H9 (cell line): ENCODE results near the gene PFN3. TPM values are rescaled to one million over a fixed set of nuclear protein-coding genes. Genes with fewer than 3 reads are reported as not detected.
A peak's percentile ranks its signal among the peaks of the same experiment; 100 is the strongest.

ENCODE experiments used
- DNase-seq: peaks from one replicate; pipeline ENCODE4 v3.0.0-alpha.2; 2017
- H2AFZ ChIP-seq: one replicate; pipeline ENCODE4 v1.6.1; 2013; ENCODE audit warnings: mild to moderate bottlenecking, low read length, control low read depth, moderate library complexity
- H2AK5ac ChIP-seq: 2 replicates; pipeline ENCODE4 v1.6.1; 2013; ENCODE audit warnings: low read length, control low read depth, mixed read lengths; ENCODE audit not compliant: insufficient read length
- H2BK120ac ChIP-seq: one replicate; pipeline ENCODE4 v1.6.1; 2013; ENCODE audit warnings: low read depth, mild to moderate bottlenecking, low read length, control low read depth, inconsistent platforms; ENCODE audit not compliant: poor library complexity, severe bottlenecking
- H2BK12ac ChIP-seq: 2 replicates; pipeline ENCODE4 v1.6.1; 2013; ENCODE audit warnings: low read length, control low read depth, mixed read lengths, low read depth; ENCODE audit not compliant: insufficient read length
- H2BK15ac ChIP-seq: 2 replicates; pipeline ENCODE4 v1.6.1; 2013; ENCODE audit warnings: low read depth, low read length, control low read depth
- H2BK20ac ChIP-seq: one replicate; pipeline ENCODE4 v1.6.1; 2013; ENCODE audit warnings: low read depth, mild to moderate bottlenecking, low read length, control low read depth, inconsistent platforms; ENCODE audit not compliant: poor library complexity, severe bottlenecking
- H2BK5ac ChIP-seq: 2 replicates; pipeline ENCODE4 v1.6.1; 2013; ENCODE audit warnings: low read length, control low read depth, mixed read lengths; ENCODE audit not compliant: insufficient read length
- H3K14ac ChIP-seq: 2 replicates; pipeline ENCODE4 v1.6.1; 2013; ENCODE audit warnings: low read length, control low read depth; ENCODE audit not compliant: insufficient read depth
- H3K18ac ChIP-seq: 2 replicates; pipeline ENCODE4 v1.6.1; 2013; ENCODE audit warnings: low read depth, mild to moderate bottlenecking, mixed read lengths, low read length, control low read depth; ENCODE audit not compliant: insufficient read length
- H3K23ac ChIP-seq: 2 replicates; pipeline ENCODE4 v1.6.1; 2013; ENCODE audit warnings: low read length, control low read depth, mixed read lengths, low read depth; ENCODE audit not compliant: insufficient read length
- H3K23me2 ChIP-seq: 2 replicates; pipeline ENCODE4 v1.6.1; 2013; ENCODE audit warnings: low read depth, mild to moderate bottlenecking, mixed read lengths, low read length, control low read depth; ENCODE audit not compliant: insufficient read length, poor library complexity, severe bottlenecking
- H3K27ac ChIP-seq: 2 replicates; pipeline ENCODE4 v1.5.1; 2013; ENCODE audit warnings: low read length, control low read depth, mixed read lengths, low read depth; ENCODE audit not compliant: insufficient read length
- H3K27me3 ChIP-seq: 2 replicates; pipeline ENCODE4 v1.6.1; 2013; ENCODE audit warnings: low read length, control low read depth, inconsistent platforms; ENCODE audit not compliant: insufficient read depth
- H3K4ac ChIP-seq: 2 replicates; pipeline ENCODE4 v1.6.1; 2013; ENCODE audit warnings: low read depth, mild to moderate bottlenecking, control low read depth, inconsistent platforms, low read length, moderate library complexity
- H3K4me1 ChIP-seq: 2 replicates; pipeline ENCODE4 v1.6.1; 2013; ENCODE audit warnings: low read length, control low read depth, inconsistent platforms; ENCODE audit not compliant: insufficient read depth
- H3K4me2 ChIP-seq: 2 replicates; pipeline ENCODE4 v1.6.1; 2013; ENCODE audit warnings: low read length, control low read depth, mixed read lengths; ENCODE audit not compliant: insufficient read length, insufficient read depth
- H3K56ac ChIP-seq: 2 replicates; pipeline ENCODE4 v1.6.1; 2013; ENCODE audit warnings: low read depth, mild to moderate bottlenecking, mixed read lengths, low read length, control low read depth; ENCODE audit not compliant: insufficient read length
- H3K79me1 ChIP-seq: 2 replicates; pipeline ENCODE4 v1.6.1; 2013; ENCODE audit warnings: low read depth, mild to moderate bottlenecking, moderate library complexity, low read length, control low read depth, inconsistent platforms; ENCODE audit not compliant: insufficient read depth, poor library complexity, severe bottlenecking
- H3K79me2 ChIP-seq: 2 replicates; pipeline ENCODE4 v1.6.1; 2013; ENCODE audit warnings: low read length, control low read depth, inconsistent platforms; ENCODE audit not compliant: insufficient read depth
- H3K9ac ChIP-seq: 2 replicates; pipeline ENCODE4 v1.6.1; 2013; ENCODE audit warnings: low read length, control low read depth, mixed read lengths; ENCODE audit not compliant: insufficient read length; ENCODE audit errors: extremely low read depth
- H3K9me3 ChIP-seq: one replicate; pipeline ENCODE4 v1.6.1; 2013; ENCODE audit warnings: low read depth, low read length, inconsistent platforms; ENCODE audit not compliant: control insufficient read depth
- H3T11ph ChIP-seq: one replicate; pipeline ENCODE4 v1.6.1; 2013; ENCODE audit warnings: mild to moderate bottlenecking, low read length, control low read depth, inconsistent platforms
- H4K20me1 ChIP-seq: one replicate; pipeline ENCODE4 v1.6.1; 2013; ENCODE audit not compliant: control insufficient read depth, insufficient read length, insufficient read depth
- H4K5ac ChIP-seq: 2 replicates; pipeline ENCODE4 v1.6.1; 2013; ENCODE audit warnings: low read depth, mild to moderate bottlenecking, mixed read lengths, low read length, control low read depth; ENCODE audit not compliant: insufficient read length
- H4K8ac ChIP-seq: replicated peaks from 2 replicates; pipeline ENCODE4 v1.6.1; 2013; ENCODE audit warnings: low read length, control low read depth, mixed read lengths, low read depth; ENCODE audit not compliant: insufficient read length
- H4K91ac ChIP-seq: 2 replicates; pipeline ENCODE4 v1.6.1; 2013; ENCODE audit warnings: low read depth, mild to moderate bottlenecking, moderate library complexity, mixed read lengths, low read length, control low read depth; ENCODE audit not compliant: insufficient read length
- H3K27ac Mint-ChIP-seq, 3 experiments: 2 replicates in 2 of 3; 3 replicates in 1 of 3; pipeline ENCODE4 v1.8.0; 2020 to 2021; ENCODE audit warnings: mixed read lengths in 3 of 3, mild to moderate bottlenecking in 1 of 3, moderate library complexity in 1 of 3
- H3K27me3 Mint-ChIP-seq: 2 replicates; pipeline ENCODE4 v1.8.0; 2021; ENCODE audit warnings: low read depth, mild to moderate bottlenecking, moderate library complexity, mixed read lengths
- H3K36me3 Mint-ChIP-seq, 3 experiments: 2 replicates in 2 of 3; 3 replicates in 1 of 3; pipeline ENCODE4 v1.8.0; 2020 to 2021; ENCODE audit warnings: low read depth in 3 of 3, mixed read lengths in 3 of 3; ENCODE audit not compliant: insufficient read depth in 1 of 3
- H3K4me1 Mint-ChIP-seq, 2 experiments: 2 replicates each; pipeline ENCODE4 v1.8.0; 2020; ENCODE audit warnings: mixed read lengths in 2 of 2
- H3K4me3 Mint-ChIP-seq, 2 experiments: 2 replicates in 1 of 2; 3 replicates in 1 of 2; pipeline ENCODE4 v1.8.0; 2020 to 2021; ENCODE audit warnings: mild to moderate bottlenecking in 2 of 2, mixed read lengths in 2 of 2, moderate library complexity in 1 of 2
- H3K9me3 Mint-ChIP-seq, 2 experiments: 2 replicates in 1 of 2; 3 replicates in 1 of 2; pipeline ENCODE4 v1.8.0; 2020; ENCODE audit warnings: mild to moderate bottlenecking in 2 of 2, mixed read lengths in 2 of 2, moderate library complexity in 1 of 2
- CTCF ChIP-seq: fragments of 200-600 bp; sonication (generic); conservative IDR thresholded peaks from 3 replicates; pipeline ENCODE4 v1.8.0; 2021; ENCODE audit warnings: antibody characterized with exemption, mild to moderate bottlenecking
- WGBS: extraction: QIAGEN DNeasy Blood & Tissue Kit; methylation state at CpG from one replicate; pipeline ENCODE4 v1.1.7; 2013; ENCODE audit warnings: missing lambda C conversion rate, low lambda C conversion rate, mixed read lengths; ENCODE audit not compliant: insufficient read length; ENCODE audit errors: extremely low coverage; 5-methylcytosine and 5-hydroxymethylcytosine counted together
- total RNA-seq: library from RNA; stranded (reverse); gene quantifications from 2 replicates; pipeline ENCODE4 v1.2.1, GENCODE V29; 2021

The PFN3 gene
- total RNA-seq, 1 experiment from 2014 or later = not detected

- TF ChIP-seq CTCF = no peak
- H3K4me1 Mint-ChIP-seq = peaks cover 18 to 29% of the 10 kb centered on the region in 2 experiments
- H3K23ac ChIP-seq = no peak overlapping the region
- no peak overlapping the region for H4K91ac ChIP-seq
- H4K8ac ChIP-seq = no peak overlapping the region
- H3K4ac ChIP-seq = no peak overlapping the region
- no peak overlapping the region for H3K4me2 ChIP-seq
- no peaks in the 10 kb centered on the region; the same call in 1 of the 2 replicates for H3K4me1 ChIP-seq
- no CpG with 5 or more reads among the region's 6 CpGs for WGBS
- no peak overlapping the region for H3K14ac ChIP-seq
- no peak overlapping the region for H3T11ph ChIP-seq
- no peak overlapping the region for H3K56ac ChIP-seq
- H3K27me3 Mint-ChIP-seq = peaks cover 1% of the 10 kb centered on the region; the same call in 1 of the 2 replicates
- H3K18ac ChIP-seq = no peak overlapping the region
- no peak overlapping the region for H2AK5ac ChIP-seq
- no peaks in the 10 kb centered on the region; the same call in 1 of the 2 replicates for H3K79me2 ChIP-seq
- DNase-seq = no peak
- H3K36me3 Mint-ChIP-seq = peaks cover 4 to 34% (median 28%) of the 10 kb centered on the region in 3 experiments; a peak in 6 of 7 replicates
- H3K27ac ChIP-seq = no peak overlapping the region
- peaks cover 2% of the 10 kb centered on the region for H4K20me1 ChIP-seq
- H3K27me3 ChIP-seq = no peaks in the 10 kb centered on the region
- H2BK5ac ChIP-seq = no peak overlapping the region
- peaks cover 4% of the 10 kb centered on the region for H3K23me2 ChIP-seq
- no peak overlapping the region for H2AFZ ChIP-seq
- H3K79me1 ChIP-seq = no peaks in the 10 kb centered on the region
- H3K27ac Mint-ChIP-seq = peak overlapping the region in 2 of 3 experiments; percentile 60 to 64; a peak in 2 of 7 replicates
- no peak overlapping the region for H3K9ac ChIP-seq
- H3K9me3 ChIP-seq = no peaks in the 10 kb centered on the region
- no peak overlapping the region for H4K5ac ChIP-seq
- no peak overlapping the region for H2BK15ac ChIP-seq
- peak overlapping the region in 1 of 2 experiments; percentile 29; a peak in 2 of 5 replicates for H3K4me3 Mint-ChIP-seq
- no peaks in the 10 kb centered on the region for H3K9me3 Mint-ChIP-seq
- H2BK20ac ChIP-seq = no peak overlapping the region
- H2BK120ac ChIP-seq = no peak overlapping the region
- H2BK12ac ChIP-seq = no peak overlapping the region
Observed at GRCh38 chr5:177429248-177430040, 29.0 kb upstream of the PFN3 start.
